GM10266 (cell line): ENCODE results near the gene C12orf75.
A peak's percentile ranks its signal among the peaks of the same experiment; 100 is the strongest.

Source experiments
- DNase-seq: peaks from one replicate; pipeline ENCODE4 v3.0.0; 2012; ENCODE audit errors: extremely low spot score
- TF ChIP-seq, protein P1 (sequence below): IDR thresholded peaks from 2 replicates; pipeline ENCODE4 v1.5.1; 2012; ENCODE audit warnings: mild to moderate bottlenecking, low read depth; ENCODE audit not compliant: control insufficient read depth, insufficient read depth; ENCODE audit errors: missing control alignments

The C12orf75 gene

DNA sequence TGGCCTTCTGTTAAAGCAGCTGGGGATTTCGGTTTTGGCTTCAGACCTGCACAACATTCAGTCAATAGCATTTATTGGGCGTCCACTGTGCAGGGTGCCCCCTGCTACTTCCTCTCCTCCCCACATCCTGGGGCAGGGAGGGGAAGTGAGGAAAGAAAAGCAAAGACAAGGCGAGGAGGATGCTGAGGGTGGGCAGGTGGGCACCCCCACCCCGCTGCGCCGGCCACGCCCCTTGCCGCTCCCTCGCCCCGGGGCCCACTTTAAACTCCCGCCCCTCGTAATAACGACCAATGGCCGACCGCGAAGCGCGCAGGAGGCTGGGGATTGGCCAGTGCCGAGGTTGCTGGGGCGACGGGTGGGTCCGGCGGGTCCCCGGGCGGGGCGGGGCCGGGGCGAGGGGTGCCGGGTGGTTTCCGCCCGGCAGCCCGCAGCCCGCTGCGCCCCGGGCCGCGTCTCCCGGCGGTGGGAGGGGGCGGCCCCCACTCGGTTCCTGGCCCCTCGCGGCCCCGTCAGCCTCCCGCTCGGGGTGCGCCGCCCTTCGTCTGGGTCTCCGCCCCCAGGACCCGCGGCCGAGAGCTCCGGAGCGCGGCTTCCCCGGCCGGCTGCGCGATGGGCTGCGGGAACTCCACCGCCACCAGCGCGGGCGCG lies at the start of gene C12orf75:
C12orf75 (plus strand) TSS at position 409 of the 648 bp plus-strand sequence; CDS start at position 610, 201 bp downstream.
- peak; percentile 94 for DNase-seq
- TF ChIP-seq, protein P1, sequence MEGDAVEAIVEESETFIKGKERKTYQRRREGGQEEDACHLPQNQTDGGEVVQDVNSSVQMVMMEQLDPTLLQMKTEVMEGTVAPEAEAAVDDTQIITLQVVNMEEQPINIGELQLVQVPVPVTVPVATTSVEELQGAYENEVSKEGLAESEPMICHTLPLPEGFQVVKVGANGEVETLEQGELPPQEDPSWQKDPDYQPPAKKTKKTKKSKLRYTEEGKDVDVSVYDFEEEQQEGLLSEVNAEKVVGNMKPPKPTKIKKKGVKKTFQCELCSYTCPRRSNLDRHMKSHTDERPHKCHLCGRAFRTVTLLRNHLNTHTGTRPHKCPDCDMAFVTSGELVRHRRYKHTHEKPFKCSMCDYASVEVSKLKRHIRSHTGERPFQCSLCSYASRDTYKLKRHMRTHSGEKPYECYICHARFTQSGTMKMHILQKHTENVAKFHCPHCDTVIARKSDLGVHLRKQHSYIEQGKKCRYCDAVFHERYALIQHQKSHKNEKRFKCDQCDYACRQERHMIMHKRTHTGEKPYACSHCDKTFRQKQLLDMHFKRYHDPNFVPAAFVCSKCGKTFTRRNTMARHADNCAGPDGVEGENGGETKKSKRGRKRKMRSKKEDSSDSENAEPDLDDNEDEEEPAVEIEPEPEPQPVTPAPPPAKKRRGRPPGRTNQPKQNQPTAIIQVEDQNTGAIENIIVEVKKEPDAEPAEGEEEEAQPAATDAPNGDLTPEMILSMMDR = no peak

DNA sequence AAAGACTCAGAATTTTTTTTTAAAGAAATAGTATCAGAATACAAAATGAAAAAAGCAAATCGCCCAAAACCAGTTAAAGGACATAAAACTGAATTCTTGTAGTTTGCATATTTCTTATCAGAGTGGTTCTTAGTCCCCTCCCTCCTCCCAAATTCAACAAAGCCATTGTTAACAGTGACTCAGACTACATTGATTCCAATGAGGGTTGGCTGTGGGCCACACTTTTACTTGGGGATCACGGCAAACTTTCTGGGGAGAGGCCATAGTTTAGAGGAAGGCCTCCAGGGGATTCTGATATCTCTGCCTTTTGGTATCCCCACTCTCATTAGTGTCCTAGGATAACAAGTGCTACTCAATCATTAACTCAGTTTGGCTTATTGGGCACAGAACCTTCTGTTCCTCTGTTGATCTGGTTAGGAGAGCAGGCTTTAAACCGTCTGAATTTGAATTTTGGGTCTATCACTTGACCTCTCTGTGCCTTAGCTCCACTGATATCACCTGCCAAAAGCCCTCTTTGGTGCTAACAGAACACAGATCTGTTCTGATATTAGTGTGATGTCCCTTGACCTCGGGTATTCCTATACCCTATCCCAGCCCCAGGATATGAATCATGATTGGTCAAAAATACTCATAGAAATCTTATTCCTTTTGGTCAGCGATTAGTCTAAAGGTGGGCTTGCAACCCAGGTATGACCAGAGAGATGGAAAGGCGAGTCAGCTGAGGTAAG lies 49.4 kb upstream of the C12orf75 start:
- TF ChIP-seq, protein P1 = no peak
- no peak for DNase-seq

DNA sequence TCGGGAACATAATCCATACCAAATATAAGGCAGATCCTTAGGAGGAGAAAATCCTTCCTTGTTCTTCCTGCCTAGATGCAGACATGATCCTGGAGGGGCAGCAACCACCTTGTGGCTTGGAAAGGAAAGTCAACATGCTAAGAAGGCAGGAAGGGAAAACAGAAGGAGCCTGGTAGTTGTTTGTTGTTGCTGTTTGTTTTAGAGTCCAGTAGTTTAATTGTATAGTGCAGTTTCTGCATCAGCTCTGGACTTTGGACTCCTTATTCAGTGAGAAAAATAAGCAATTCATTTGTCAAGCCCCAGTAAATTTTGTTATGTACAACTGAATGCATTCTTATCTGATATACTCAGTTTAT lies 48.8 kb upstream of the C12orf75 start:
- TF ChIP-seq, protein P1 = no peak

DNA sequence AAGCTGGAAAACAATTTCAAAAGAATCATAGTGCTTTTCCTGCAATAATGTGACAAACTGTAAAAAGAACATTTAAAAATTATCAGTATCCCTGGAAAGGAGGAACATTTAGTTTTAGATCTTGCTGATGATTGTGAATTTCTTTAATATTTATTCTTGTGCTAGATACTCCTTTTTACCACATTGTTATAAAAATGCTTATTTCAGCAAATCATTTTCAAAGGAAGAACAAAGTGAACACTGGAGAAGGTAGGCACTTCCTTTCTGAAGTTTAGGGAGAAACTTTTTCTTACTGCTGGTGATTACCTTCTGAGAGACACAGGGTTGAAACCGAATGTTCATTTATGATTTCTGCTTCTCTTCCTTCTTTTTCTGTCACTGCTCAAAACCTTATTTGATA lies 45.1 kb upstream of the C12orf75 start:
- TF ChIP-seq, protein P1 = no peak
- no peak for DNase-seq

More for the DNA sequence above, 48.8 kb upstream of the C12orf75 start:
- no peak for DNase-seq

DNA sequence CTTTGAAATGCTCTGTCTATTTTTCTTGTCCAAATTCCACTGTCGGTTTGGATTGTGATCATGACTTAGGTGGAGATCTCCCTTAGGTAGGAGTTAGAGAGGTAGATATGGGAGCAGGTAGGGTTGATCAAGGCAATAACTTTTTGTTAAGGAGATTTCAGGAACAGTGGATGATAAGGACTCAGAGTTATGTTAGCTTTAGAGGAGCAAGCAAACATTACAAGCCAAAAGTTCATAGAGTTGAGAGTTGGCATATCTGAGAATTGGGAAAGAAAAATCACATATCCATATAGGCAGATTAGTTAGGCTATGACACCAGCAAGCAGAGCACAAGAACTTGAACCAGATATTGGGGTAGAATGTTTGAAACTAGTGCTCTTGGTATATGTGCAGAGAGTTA lies 43.1 kb upstream of the C12orf75 start:
- DNase-seq = no peak
- TF ChIP-seq, protein P1 = no peak

DNA sequence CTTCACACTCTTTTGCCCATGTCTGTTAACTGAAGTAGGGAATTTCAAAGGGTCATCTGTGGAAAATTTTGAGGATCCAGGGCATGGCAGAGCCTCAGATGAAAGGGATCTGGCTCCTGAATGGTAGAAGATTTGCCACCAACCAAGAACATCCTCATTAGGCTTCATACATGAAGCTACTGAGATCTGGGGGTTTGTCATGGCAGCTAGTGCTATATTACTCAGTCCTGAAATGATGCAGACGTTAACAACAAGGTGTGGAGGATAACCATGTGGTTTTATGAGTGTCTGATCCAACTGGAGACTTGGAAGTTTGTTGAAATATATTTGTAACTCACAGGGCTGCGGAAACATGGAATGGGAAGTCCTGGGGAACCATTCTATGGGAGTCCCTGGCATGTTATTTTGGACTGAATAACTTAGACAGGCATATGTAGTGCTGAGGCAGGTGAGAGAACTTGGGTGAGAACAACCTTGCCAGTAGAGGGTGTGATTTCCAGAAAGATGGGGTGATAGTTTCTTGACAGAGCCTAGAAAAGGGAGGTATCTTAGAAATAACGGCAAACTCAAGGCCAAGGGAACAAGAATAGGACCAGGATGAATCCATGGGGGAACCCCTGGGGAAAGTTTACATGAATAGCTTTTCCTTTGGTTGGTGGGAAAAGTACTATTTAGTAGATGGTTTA lies 42.0 kb upstream of the C12orf75 start:
- no peak for DNase-seq
- TF ChIP-seq, protein P1 = peak; percentile 23
